ENCODE results near the gene PPOX.

GRCh38 chr1:161130266-161130665 lies 36.0 kb upstream of the PPOX start:
- TF ChIP-seq, protein P1, sequence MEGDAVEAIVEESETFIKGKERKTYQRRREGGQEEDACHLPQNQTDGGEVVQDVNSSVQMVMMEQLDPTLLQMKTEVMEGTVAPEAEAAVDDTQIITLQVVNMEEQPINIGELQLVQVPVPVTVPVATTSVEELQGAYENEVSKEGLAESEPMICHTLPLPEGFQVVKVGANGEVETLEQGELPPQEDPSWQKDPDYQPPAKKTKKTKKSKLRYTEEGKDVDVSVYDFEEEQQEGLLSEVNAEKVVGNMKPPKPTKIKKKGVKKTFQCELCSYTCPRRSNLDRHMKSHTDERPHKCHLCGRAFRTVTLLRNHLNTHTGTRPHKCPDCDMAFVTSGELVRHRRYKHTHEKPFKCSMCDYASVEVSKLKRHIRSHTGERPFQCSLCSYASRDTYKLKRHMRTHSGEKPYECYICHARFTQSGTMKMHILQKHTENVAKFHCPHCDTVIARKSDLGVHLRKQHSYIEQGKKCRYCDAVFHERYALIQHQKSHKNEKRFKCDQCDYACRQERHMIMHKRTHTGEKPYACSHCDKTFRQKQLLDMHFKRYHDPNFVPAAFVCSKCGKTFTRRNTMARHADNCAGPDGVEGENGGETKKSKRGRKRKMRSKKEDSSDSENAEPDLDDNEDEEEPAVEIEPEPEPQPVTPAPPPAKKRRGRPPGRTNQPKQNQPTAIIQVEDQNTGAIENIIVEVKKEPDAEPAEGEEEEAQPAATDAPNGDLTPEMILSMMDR (IDR thresholded peaks at IDR 0.05; ENCODE audit: insufficient read depth, low read length, poor library complexity, severe bottlenecking) = no peak
- no peak for TF ChIP-seq EZH2phosphoT487 (conservative IDR thresholded peaks at IDR 0.05; ENCODE audit: low read length)
